Body of pancreas (tissue), 4 donors: ENCODE measurements around the gene SEMA4D. TPM values are rescaled to one million over a fixed set of nuclear protein-coding genes. Genes with fewer than 3 reads are reported as not detected.
A peak's percentile ranks its signal among the peaks of the same experiment; 100 is the strongest.

Experiments
- ATAC-seq: fragments of 150-250 bp; one replicate; pipeline ENCODE4 v1.9.1; 2016
- DNase-seq, 4 donors: peaks; one replicate each; pipeline ENCODE4 v3.0.0-alpha.2; 2019
- H3K27ac ChIP-seq, 4 donors: fragments of 200-600 bp; sonication (generic); 1 replicate in 3 of 4; 2 replicates in 1 of 4; pipeline versions ENCODE4 v1.5.1 to v1.6.1; 2016 to 2019; ENCODE audit warnings: mild to moderate bottlenecking in 1 of 4, mixed read lengths in 1 of 4, moderate library complexity in 1 of 4
- H3K27me3 ChIP-seq, 2 donors: fragments of 200-600 bp; sonication (generic); one replicate each; pipeline ENCODE4 v1.6.0; 2016; ENCODE audit warnings: mild to moderate bottlenecking in 1 of 2
- H3K36me3 ChIP-seq, 2 donors: fragments of 200-600 bp; sonication (generic); replicated peaks in 1 of 2; 2 replicates each; pipeline ENCODE4 v1.5.1; 2016; ENCODE audit warnings: low read depth in 2 of 2; ENCODE audit not compliant: insufficient read depth in 1 of 2
- H3K4me1 ChIP-seq: fragments of 200-600 bp; sonication (generic); one replicate; pipeline ENCODE4 v1.6.0; 2016
- H3K4me3 ChIP-seq, 2 donors: fragments of 200-600 bp; sonication (generic); 1 replicate in 1 of 2; 2 replicates in 1 of 2; pipeline ENCODE4 v1.5.1; 2016 to 2019
- H3K9me3 ChIP-seq, 3 donors: fragments of 200-600 bp; sonication (generic); 1 replicate in 2 of 3; 2 replicates in 1 of 3; pipeline ENCODE4 v1.5.1; 2016
- CTCF ChIP-seq, 7 experiments: fragments of 450-650 bp in 4 of 7; fragments of 200-600 bp in 3 of 7; sonication (generic) in 3 of 7; IDR thresholded peaks; one replicate each; pipeline ENCODE4 v1.5.1; 2016 to 2019; ENCODE audit warnings: antibody characterized with exemption in 7 of 7
- POLR2A ChIP-seq, 3 donors: fragments of 450-650 bp; IDR thresholded peaks; one replicate each; pipeline ENCODE4 v1.6.1; 2016; ENCODE audit warnings: antibody characterized with exemption in 3 of 3, mild to moderate bottlenecking in 2 of 3
- WGBS, 2 donors: methylation state at CpG; one replicate each; pipeline ENCODE4 v1.1.5; 2017; 5-methylcytosine and 5-hydroxymethylcytosine counted together
- intact Hi-C: fragments of 100-400 bp; cut with DNase I; formaldehyde crosslinking; loops from one replicate; pipeline ENCODE4 v1.15.1; 2023
- total RNA-seq, 2 donors: library from RNA; depleted of rRNA; stranded (reverse); fragments of >200 nt; gene quantifications; one replicate each; pipeline ENCODE4 v1.1.0, GENCODE V29; 2016

The SEMA4D gene
- total RNA-seq, 2 donors from 2014 or later = 15.6 to 18.1 TPM

GRCh38 chr9:89323390-89323789 lies 174.5 kb downstream of the SEMA4D start:
- TF ChIP-seq CTCF (IDR thresholded peaks at IDR 0.05) (no peak), POLR2A (IDR thresholded peaks at IDR 0.05) (no peak)
- WGBS, 2 donors = 43 to 51% methylated on average over 4 of the region's 4 CpGs
- no peak overlapping the region for H3K4me3 ChIP-seq
- intact Hi-C loops = loop anchor here (10.0 kb wide), 1 partner anchor 221 kb away; no protein-coding TSS in a partner anchor
- H3K9me3 ChIP-seq = no peaks in the 10 kb centered on the region
- H3K27me3 ChIP-seq = no peaks in the 10 kb centered on the region
- peaks cover 50% of the 10 kb centered on the region for H3K4me1 ChIP-seq
- ATAC-seq (no peak), DNase-seq (no peak)
- peaks cover 5 to 7% of the 10 kb centered on the region in 2 donors for H3K36me3 ChIP-seq
- H3K27ac ChIP-seq = no peak overlapping the region

- H3K4me1 ChIP-seq = peaks cover 48% of the 10 kb centered on the region
- ATAC-seq = no peak
- peak overlapping the region; percentile 10 to 32 for H3K4me3 ChIP-seq
- intact Hi-C loops = no loop called here
- no peaks in the 10 kb centered on the region for H3K36me3 ChIP-seq
- no peaks in the 10 kb centered on the region for H3K27me3 ChIP-seq
- peak in 2 of 7 experiments; percentile 44 to 53 for TF ChIP-seq CTCF (IDR thresholded peaks at IDR 0.05)
- no peak for TF ChIP-seq POLR2A (IDR thresholded peaks at IDR 0.05)
- H3K27ac ChIP-seq = peak overlapping the region; percentile 95 to 100 (median 98)
- H3K9me3 ChIP-seq = no peaks in the 10 kb centered on the region
- WGBS, 2 donors = 1% methylated on average over 13 of the region's 13 CpGs
- no peak for DNase-seq
These were observed 178.7 kb downstream of the SEMA4D start for GRCh38 chr9:89319015-89319905.

GRCh38 chr9:89318123-89319014 lies 179.5 kb downstream of the SEMA4D start, which contains the start of gene SECISBP2:
Gene SECISBP2, plus strand, starts transcription at chr9:89318500. Its CDS starts 77 bp downstream, at chr9:89318577.
- intact Hi-C loops = no loop called here
- H3K27ac ChIP-seq = peak within 1 kb of the TSS; percentile 95 to 100 (median 98)
- H3K27me3 ChIP-seq = no peaks in the 10 kb centered on the region
- H3K4me1 ChIP-seq = peaks cover 41% of the 10 kb centered on the region
- peak; percentile 96 for ATAC-seq
- H3K4me3 ChIP-seq = peak within 1 kb of the TSS; percentile 32 to 50
- TF ChIP-seq CTCF (IDR thresholded peaks at IDR 0.05) (peak in 5 of 7 experiments; percentile 62 to 84 (median 78)), POLR2A (IDR thresholded peaks at IDR 0.05) (peak; percentile 96 to 98 (median 97))
- DNase-seq = peak; percentile 94 to 97 (median 95)
- no peaks in the 10 kb centered on the region for H3K36me3 ChIP-seq
- 0 to 1% methylated on average over 27 to 85 of the region's 91 CpGs for WGBS, 2 donors
- no peaks in the 10 kb centered on the region for H3K9me3 ChIP-seq

GRCh38 chr9:89317282-89317681 lies 180.6 kb downstream of the SEMA4D start:
- H3K4me3 ChIP-seq = no peak overlapping the region
- no peak for DNase-seq
- WGBS, 2 donors = 91 to 96% methylated on average over 4 of the region's 4 CpGs
- no peak for ATAC-seq
- H3K27me3 ChIP-seq = no peaks in the 10 kb centered on the region
- no peaks in the 10 kb centered on the region for H3K36me3 ChIP-seq
- no peaks in the 10 kb centered on the region for H3K9me3 ChIP-seq
- peak overlapping the region in 1 of 4 donors; percentile 100 for H3K27ac ChIP-seq
- intact Hi-C loops = no loop called here
- TF ChIP-seq POLR2A (IDR thresholded peaks at IDR 0.05) = no peak
- no peak for TF ChIP-seq CTCF (IDR thresholded peaks at IDR 0.05)
- H3K4me1 ChIP-seq = peaks cover 35% of the 10 kb centered on the region
